Muscle of leg (tissue), 11 donors: Measurements from ENCODE around the gene FKBP7. TPM values are rescaled to one million over a fixed set of nuclear protein-coding genes. Genes with fewer than 3 reads are reported as not detected.

ENCODE experiments used
- DNase-seq: peaks from one replicate; pipeline ENCODE4 v3.0.0; 2013
- H3K27ac ChIP-seq: one replicate; pipeline ENCODE4 v1.5.1; 2013; ENCODE audit warnings: mild to moderate bottlenecking, low read length, control low read depth
- H3K27me3 ChIP-seq: one replicate; pipeline ENCODE4 v1.6.1; 2013; ENCODE audit warnings: low read length; ENCODE audit not compliant: control insufficient read depth, insufficient read depth
- H3K36me3 ChIP-seq: one replicate; pipeline ENCODE4 v1.6.1; 2013; ENCODE audit warnings: low read length; ENCODE audit not compliant: control insufficient read depth, insufficient read depth
- H3K4me1 ChIP-seq: one replicate; pipeline ENCODE4 v1.6.1; 2013; ENCODE audit warnings: low read length; ENCODE audit not compliant: control insufficient read depth, insufficient read depth
- H3K4me3 ChIP-seq: one replicate; pipeline ENCODE4 v1.5.1; 2013; ENCODE audit warnings: low read length, control low read depth
- H3K9me3 ChIP-seq: replicated peaks from 2 replicates; pipeline ENCODE4 v1.6.1; 2013; ENCODE audit warnings: low read depth, low read length; ENCODE audit not compliant: control insufficient read depth
- WGBS: methylation state at CpG from one replicate; pipeline ENCODE4 v1.1.5; 2013; ENCODE audit warnings: missing lambda C conversion rate; ENCODE audit not compliant: insufficient coverage; 5-methylcytosine and 5-hydroxymethylcytosine counted together
- polyA plus RNA-seq, 8 donors: library from polyadenylated mRNA; unstranded; fragments of 120-200 nt; gene quantifications; one replicate each; pipeline versions ENCODE4 v1.2.1 to v1.2.3, GENCODE V29; 2013; ENCODE audit warnings: inconsistent platforms in 1 of 8, low replicate concordance in 1 of 8; ENCODE audit not compliant: insufficient read length in 8 of 8, insufficient read depth in 1 of 8
- total RNA-seq: library from RNA; stranded (reverse); fragments of 120-200 nt; gene quantifications from one replicate; pipeline ENCODE4 v1.2.4, GENCODE V29; 2013

FKBP7 gene
- total and polyA plus RNA-seq, 9 donors, result 45.1 to 74.7 (median 58.4) TPM

- no peaks in the 10 kb centered on the region for H3K27me3 ChIP-seq
- no peaks in the 10 kb centered on the region for H3K9me3 ChIP-seq
- H3K4me1 ChIP-seq, result peaks cover 18% of the 10 kb centered on the region
- 80% methylated on average over 1 of the region's 5 CpGs for WGBS
- peak; percentile 14 for DNase-seq
- no peak overlapping the region for H3K27ac ChIP-seq
- H3K36me3 ChIP-seq, result peaks cover 11% of the 10 kb centered on the region
- no peak overlapping the region for H3K4me3 ChIP-seq
Observed at GRCh38 chr2:178452870-178453269, 25.5 kb downstream of the FKBP7 start.

- peaks cover 18% of the 10 kb centered on the region for H3K4me1 ChIP-seq
- no peaks in the 10 kb centered on the region for H3K9me3 ChIP-seq
- WGBS, result no CpG with 5 or more reads among the region's 2 CpGs
- no peak overlapping the region for H3K4me3 ChIP-seq
- DNase-seq, result no peak
- H3K27ac ChIP-seq, result no peak overlapping the region
- no peaks in the 10 kb centered on the region for H3K27me3 ChIP-seq
- peaks cover 12% of the 10 kb centered on the region for H3K36me3 ChIP-seq
Observed at GRCh38 chr2:178452334-178452733, 26.1 kb downstream of the FKBP7 start.

GRCh38 chr2:178450774-178451525, 27.4 kb downstream of the FKBP7 start, which contains the start of the genes PJVK and PRKRA:
Gene PJVK, plus strand, starts transcription at chr2:178451378. Its CDS starts 2,032 bp downstream, at chr2:178453410.
Gene PRKRA, minus strand, starts transcription at chr2:178451175. Its CDS starts 145 bp downstream, at chr2:178451030.
- Histone ChIP-seq H3K4me1 (peaks cover 18% of the 10 kb centered on the region), H3K27ac (peak within 1 kb of the TSS; percentile 100), H3K9me3 (no peaks in the 10 kb centered on the region), H3K4me3 (peak within 1 kb of the TSS; percentile 81), H3K27me3 (no peaks in the 10 kb centered on the region), H3K36me3 (peaks cover 19% of the 10 kb centered on the region)
- peak; percentile 99 for DNase-seq
- under 1% methylated on average over 75 of the region's 76 CpGs for WGBS

- Histone ChIP-seq H3K27me3 (no peaks in the 10 kb centered on the region), H3K4me1 (peaks cover 18% of the 10 kb centered on the region), H3K27ac (peak overlapping the region; percentile 94), H3K9me3 (no peaks in the 10 kb centered on the region), H3K36me3 (peaks cover 24% of the 10 kb centered on the region), H3K4me3 (peak overlapping the region; percentile 81)
- DNase-seq, result no peak
- under 1% methylated on average over 24 of the region's 25 CpGs for WGBS
Observed at GRCh38 chr2:178450524-178450773, 28.0 kb downstream of the FKBP7 start.

GRCh38 chr2:178449700-178450523, 28.5 kb downstream of the FKBP7 start:
- peak; percentile 76 for DNase-seq
- H3K9me3 ChIP-seq, result no peaks in the 10 kb centered on the region
- peak overlapping the region; percentile 94 for H3K27ac ChIP-seq
- peaks cover 29% of the 10 kb centered on the region for H3K36me3 ChIP-seq
- H3K4me3 ChIP-seq, result peak overlapping the region; percentile 81
- WGBS, result 9% methylated on average over 15 of the region's 18 CpGs
- H3K4me1 ChIP-seq, result peaks cover 18% of the 10 kb centered on the region
- H3K27me3 ChIP-seq, result no peaks in the 10 kb centered on the region

GRCh38 chr2:178448968-178449661, 29.3 kb downstream of the FKBP7 start:
- H3K36me3 ChIP-seq, result peaks cover 29% of the 10 kb centered on the region

GRCh38 chr2:178441426-178441825, 37.0 kb downstream of the FKBP7 start:
- Histone ChIP-seq H3K27ac (no peak overlapping the region), H3K27me3 (no peaks in the 10 kb centered on the region), H3K9me3 (no peaks in the 10 kb centered on the region), H3K4me1 (no peaks in the 10 kb centered on the region), H3K4me3 (no peak overlapping the region), H3K36me3 (peaks cover 36% of the 10 kb centered on the region)
- DNase-seq, result no peak
- WGBS, result no CpG with 5 or more reads among the region's 2 CpGs

More at GRCh38 chr2:178448968-178449661, 29.3 kb downstream of the FKBP7 start:
- Histone ChIP-seq H3K9me3 (no peaks in the 10 kb centered on the region), H3K27ac (peak overlapping the region; percentile 94), H3K4me3 (no peak overlapping the region), H3K4me1 (peaks cover 18% of the 10 kb centered on the region), H3K27me3 (no peaks in the 10 kb centered on the region)
- WGBS, result no CpG with 5 or more reads among the region's 4 CpGs
- DNase-seq, result peak; percentile 25

GRCh38 chr2:178436662-178437061, 41.7 kb downstream of the FKBP7 start:
- no peaks in the 10 kb centered on the region for H3K27me3 ChIP-seq
- no peak overlapping the region for H3K27ac ChIP-seq
- DNase-seq, result no peak
- H3K4me1 ChIP-seq, result no peaks in the 10 kb centered on the region
- 83% methylated on average over 2 of the region's 2 CpGs for WGBS
- peaks cover 40% of the 10 kb centered on the region for H3K36me3 ChIP-seq
- no peak overlapping the region for H3K4me3 ChIP-seq
- no peaks in the 10 kb centered on the region for H3K9me3 ChIP-seq

GRCh38 chr2:178429336-178429735, 49.1 kb downstream of the FKBP7 start:
- Histone ChIP-seq H3K27ac (no peak overlapping the region), H3K4me1 (no peaks in the 10 kb centered on the region), H3K4me3 (no peak overlapping the region), H3K9me3 (peaks cover 3% of the 10 kb centered on the region), H3K27me3 (no peaks in the 10 kb centered on the region), H3K36me3 (peaks cover 52% of the 10 kb centered on the region)
- DNase-seq, result no peak

GRCh38 chr2:178428396-178428806, 50.0 kb downstream of the FKBP7 start:
- WGBS, result no CpG with 5 or more reads among the region's 1 CpG

More at GRCh38 chr2:178428396-178428806, 50.0 kb downstream of the FKBP7 start:
- peaks cover 44% of the 10 kb centered on the region for H3K36me3 ChIP-seq
- peaks cover 3% of the 10 kb centered on the region for H3K9me3 ChIP-seq
- H3K4me3 ChIP-seq, result no peak overlapping the region
- H3K4me1 ChIP-seq, result no peaks in the 10 kb centered on the region
- no peak overlapping the region for H3K27ac ChIP-seq
- DNase-seq, result no peak
- H3K27me3 ChIP-seq, result no peaks in the 10 kb centered on the region
